GM18858 (cell line): Measurements from ENCODE around the gene ZNF619.

Source experiments
- ATAC-seq: cut with Tn5 transposase; IDR thresholded peaks from one replicate; pipeline ENCODE4 v1.9.1; 2021; ENCODE audit not compliant: unreplicated experiment

The ZNF619 gene

GRCh38 chr3:40464339-40465110, 12.4 kb upstream of the ZNF619 start:
- no peak for ATAC-seq

- ATAC-seq: no peak
These were observed 11.9 kb upstream of the ZNF619 start for GRCh38 chr3:40465111-40465407.

GRCh38 chr3:40465456-40465855, 11.5 kb upstream of the ZNF619 start:
- no peak for ATAC-seq

- ATAC-seq: no peak
These were observed 8.9 kb upstream of the ZNF619 start for GRCh38 chr3:40468018-40468417.

- no peak for ATAC-seq
These were observed 6.2 kb upstream of the ZNF619 start for GRCh38 chr3:40470701-40471100.

- ATAC-seq: no peak
These were observed 744 bp downstream of the ZNF619 start for GRCh38 chr3:40477666-40478065.

- no peak for ATAC-seq
These were observed 10.2 kb downstream of the ZNF619 start for GRCh38 chr3:40487172-40487571.

- ATAC-seq: no peak
These were observed 14.0 kb downstream of the ZNF619 start for GRCh38 chr3:40490916-40491315.

GRCh38 chr3:40494698-40495097, 17.8 kb downstream of the ZNF619 start:
- no peak for ATAC-seq

GRCh38 chr3:40497288-40497687, 20.4 kb downstream of the ZNF619 start:
- ATAC-seq: no peak

GRCh38 chr3:40499952-40500351, 23.0 kb downstream of the ZNF619 start:
- ATAC-seq: no peak

- ATAC-seq: no peak
These were observed 25.1 kb downstream of the ZNF619 start for GRCh38 chr3:40502034-40502433.

GRCh38 chr3:40504636-40505430, 27.9 kb downstream of the ZNF619 start:
- ATAC-seq: no peak

- ATAC-seq: peak; percentile 52
These were observed 28.9 kb downstream of the ZNF619 start, which contains the start of gene ZNF620 for GRCh38 chr3:40505599-40506462. Gene ZNF620 (plus strand): TSS chr3:40506039. CDS start chr3:40506353, 314 bp downstream.

- ATAC-seq: no peak
These were observed 34.3 kb downstream of the ZNF619 start for GRCh38 chr3:40511031-40511718.

GRCh38 chr3:40516201-40516600, 39.3 kb downstream of the ZNF619 start:
- ATAC-seq: no peak

GRCh38 chr3:40518067-40518466, 41.1 kb downstream of the ZNF619 start:
- no peak for ATAC-seq

- no peak for ATAC-seq
These were observed 41.9 kb downstream of the ZNF619 start for GRCh38 chr3:40518848-40519247.

GRCh38 chr3:40521254-40521653, 44.3 kb downstream of the ZNF619 start:
- ATAC-seq: no peak

- ATAC-seq: no peak
These were observed 46.9 kb downstream of the ZNF619 start for GRCh38 chr3:40523781-40524180.

- peak; percentile 2 for ATAC-seq
These were observed 47.3 kb downstream of the ZNF619 start for GRCh38 chr3:40524222-40524567.
